GM23248 (cell line): ENCODE results near the gene RNF125. TPM values are rescaled to one million over a fixed set of nuclear protein-coding genes. Genes with fewer than 3 reads are reported as not detected.

ENCODE experiments used
- DNase-seq: peaks from one replicate; pipeline ENCODE4 v3.0.0-alpha.2; 2015
- H2AFZ ChIP-seq: fragments of 200-600 bp; sonication (generic); 2 replicates; pipeline ENCODE4 v1.6.1; 2016; ENCODE audit warnings: antibody characterized with exemption
- H3F3A ChIP-seq: fragments of 200-600 bp; sonication (generic); 2 replicates; pipeline ENCODE4 v1.6.1; 2016; ENCODE audit warnings: mild to moderate bottlenecking, antibody characterized with exemption, mixed run types; ENCODE audit not compliant: insufficient read depth
- H3K27ac ChIP-seq: fragments of 200-600 bp; sonication (generic); 2 replicates; pipeline ENCODE4 v1.5.1; 2016; ENCODE audit warnings: mild to moderate bottlenecking
- H3K27me3 ChIP-seq: fragments of 200-600 bp; sonication (generic); replicated peaks from 2 replicates; pipeline ENCODE4 v1.6.1; 2016; ENCODE audit warnings: mild to moderate bottlenecking; ENCODE audit not compliant: insufficient read depth
- H3K36me3 ChIP-seq: fragments of 200-600 bp; sonication (generic); 2 replicates; pipeline ENCODE4 v1.6.1; 2016; ENCODE audit warnings: low read depth, mild to moderate bottlenecking
- H3K4me1 ChIP-seq: fragments of 200-600 bp; sonication (generic); 2 replicates; pipeline ENCODE4 v1.6.1; 2016; ENCODE audit warnings: mild to moderate bottlenecking; ENCODE audit not compliant: insufficient read depth
- H3K4me2 ChIP-seq: fragments of 200-600 bp; sonication (generic); one replicate; pipeline ENCODE4 v1.6.1; 2016; ENCODE audit warnings: mild to moderate bottlenecking; ENCODE audit not compliant: unreplicated experiment
- H3K4me3 ChIP-seq: fragments of 200-600 bp; sonication (generic); 2 replicates; pipeline ENCODE4 v1.5.1; 2016; ENCODE audit warnings: mild to moderate bottlenecking
- H3K79me2 ChIP-seq: fragments of 200-600 bp; sonication (generic); 2 replicates; pipeline ENCODE4 v1.6.1; 2016; ENCODE audit warnings: mild to moderate bottlenecking; ENCODE audit not compliant: insufficient read depth
- H3K9ac ChIP-seq: fragments of 200-600 bp; sonication (generic); 2 replicates; pipeline ENCODE4 v1.6.1; 2016; ENCODE audit warnings: mild to moderate bottlenecking
- H3K9me2 ChIP-seq: fragments of 200-600 bp; sonication (generic); 2 replicates; pipeline ENCODE4 v1.6.1; 2016; ENCODE audit warnings: mixed run types, mild to moderate bottlenecking, moderate library complexity; ENCODE audit not compliant: insufficient read depth
- H3K9me3 ChIP-seq: fragments of 200-600 bp; sonication (generic); one replicate; pipeline ENCODE4 v1.6.1; 2017; ENCODE audit warnings: low read depth
- H4K20me1 ChIP-seq: fragments of 200-600 bp; sonication (generic); 2 replicates; pipeline ENCODE4 v1.6.0; 2016; ENCODE audit not compliant: insufficient read depth
- EZH2 ChIP-seq: fragments of 200-600 bp; sonication (generic); IDR thresholded peaks from 2 replicates; pipeline ENCODE4 v1.6.1; 2018; ENCODE audit warnings: antibody characterized with exemption, mild to moderate bottlenecking; ENCODE audit not compliant: insufficient read depth, poor library complexity, severe bottlenecking
- EZH2phosphoT487 ChIP-seq: fragments of 200-600 bp; sonication (generic); IDR thresholded peaks from 2 replicates; pipeline ENCODE4 v1.6.1; 2018; ENCODE audit warnings: antibody characterized with exemption, moderate library complexity, mild to moderate bottlenecking, low read depth; ENCODE audit not compliant: insufficient read depth
- whole genome bisulfite sequencing, 2 experiments: methylation state at CpG; one replicate each; pipeline ENCODE4 v1.1.6; 2015 to 2017; ENCODE audit warnings: low lambda C conversion rate in 2 of 2, low coverage in 1 of 2; ENCODE audit errors: missing lambda C conversion rate in 2 of 2; 5-methylcytosine and 5-hydroxymethylcytosine counted together
- in situ Hi-C: fragments of 300-500 bp; cut with MboI; formaldehyde crosslinking; loops from 2 replicates; pipeline ENCODE4 v1.15.0; 2020
- polyA plus RNA-seq: library from polyadenylated mRNA; unstranded; fragments of >200 nt; fragmentation: Nextera tagmentation; extraction: Ambion mirVana; gene quantifications from 2 replicates; pipeline ENCODE4 v1.2.1, GENCODE V29; 2016
- total RNA-seq: library from RNA; depleted of rRNA; stranded (reverse); fragments of >200 nt; shearing (Covaris generic); gene quantifications from 2 replicates; pipeline ENCODE4 v1.2.3, GENCODE V29; 2014

The RNF125 gene
- total and polyA plus RNA-seq, 2 experiments from 2014 or later = 0.18 to 0.32 TPM

GRCh38 chr18:32060026-32060425 lies 41.4 kb downstream of the RNF125 start:
- no peak overlapping the region for H3K9ac ChIP-seq
- H4K20me1 ChIP-seq = no peaks in the 10 kb centered on the region
- no peaks in the 10 kb centered on the region for H3K36me3 ChIP-seq
- WGBS, 2 experiments = 83 to 85% methylated on average over 2 of the region's 2 CpGs
- no peaks in the 10 kb centered on the region for H3K79me2 ChIP-seq
- no peaks in the 10 kb centered on the region for H3F3A ChIP-seq
- no peaks in the 10 kb centered on the region for H3K9me2 ChIP-seq
- H3K4me3 ChIP-seq = no peak overlapping the region
- in situ Hi-C loops = no loop called here
- DNase-seq = no peak
- no peaks in the 10 kb centered on the region for H3K27me3 ChIP-seq
- H3K4me2 ChIP-seq = no peak overlapping the region
- no peaks in the 10 kb centered on the region for H3K9me3 ChIP-seq
- no peaks in the 10 kb centered on the region for H3K4me1 ChIP-seq
- H3K27ac ChIP-seq = no peak overlapping the region
- TF ChIP-seq EZH2 (no peak), EZH2phosphoT487 (no peak)
- H2AFZ ChIP-seq = no peak overlapping the region

GRCh38 chr18:32067375-32068167 lies 48.9 kb downstream of the RNF125 start:
- Histone ChIP-seq H3K4me2 (no peak overlapping the region), H2AFZ (no peak overlapping the region), H3K4me3 (no peak overlapping the region), H3K9me2 (no peaks in the 10 kb centered on the region), H3K27ac (no peak overlapping the region), H3K9ac (no peak overlapping the region), H3K36me3 (no peaks in the 10 kb centered on the region), H3K27me3 (no peaks in the 10 kb centered on the region), H4K20me1 (no peaks in the 10 kb centered on the region), H3K9me3 (no peaks in the 10 kb centered on the region), H3K4me1 (no peaks in the 10 kb centered on the region), H3F3A (no peaks in the 10 kb centered on the region), H3K79me2 (no peaks in the 10 kb centered on the region)
- no peak for DNase-seq
- TF ChIP-seq EZH2 (no peak), EZH2phosphoT487 (no peak)
- in situ Hi-C loops = no loop called here
- 92% methylated on average over 3 of the region's 3 CpGs for WGBS, 2 experiments

- H4K20me1 ChIP-seq = no peaks in the 10 kb centered on the region
- H3K27me3 ChIP-seq = no peaks in the 10 kb centered on the region
- TF ChIP-seq EZH2phosphoT487 (no peak), EZH2 (no peak)
- no peaks in the 10 kb centered on the region for H3K79me2 ChIP-seq
- no peaks in the 10 kb centered on the region for H3K9me3 ChIP-seq
- no peaks in the 10 kb centered on the region for H3K36me3 ChIP-seq
- H3K4me2 ChIP-seq = no peak overlapping the region
- H3K9ac ChIP-seq = no peak overlapping the region
- no peak overlapping the region for H3K4me3 ChIP-seq
- WGBS, 2 experiments = 63 to 75% methylated on average over 4 of the region's 4 CpGs
- DNase-seq = peak; percentile 32
- no peaks in the 10 kb centered on the region for H3K9me2 ChIP-seq
- H3K27ac ChIP-seq = no peak overlapping the region
- in situ Hi-C loops = no loop called here
- H3F3A ChIP-seq = no peaks in the 10 kb centered on the region
- no peaks in the 10 kb centered on the region for H3K4me1 ChIP-seq
- H2AFZ ChIP-seq = no peak overlapping the region
Observed at GRCh38 chr18:32072321-32072720, 53.7 kb downstream of the RNF125 start.

- TF ChIP-seq EZH2 (no peak), EZH2phosphoT487 (no peak)
Observed at GRCh38 chr18:32074206-32074605, 55.6 kb downstream of the RNF125 start.

More at GRCh38 chr18:32074206-32074605, 55.6 kb downstream of the RNF125 start:
- Histone ChIP-seq H3K4me2 (no peak overlapping the region), H3K4me3 (no peak overlapping the region), H3K9me2 (no peaks in the 10 kb centered on the region), H3K9me3 (no peaks in the 10 kb centered on the region), H3K79me2 (no peaks in the 10 kb centered on the region), H3F3A (no peaks in the 10 kb centered on the region), H3K4me1 (no peaks in the 10 kb centered on the region), H3K36me3 (no peaks in the 10 kb centered on the region), H3K27ac (no peak overlapping the region), H3K9ac (no peak overlapping the region), H2AFZ (no peak overlapping the region), H3K27me3 (no peaks in the 10 kb centered on the region), H4K20me1 (no peaks in the 10 kb centered on the region)
- in situ Hi-C loops = no loop called here
- WGBS, 2 experiments = 94 to 97% methylated on average over 1 of the region's 1 CpG
- no peak for DNase-seq
